ENCODE measurements around the gene DCHS2.

DNA sequence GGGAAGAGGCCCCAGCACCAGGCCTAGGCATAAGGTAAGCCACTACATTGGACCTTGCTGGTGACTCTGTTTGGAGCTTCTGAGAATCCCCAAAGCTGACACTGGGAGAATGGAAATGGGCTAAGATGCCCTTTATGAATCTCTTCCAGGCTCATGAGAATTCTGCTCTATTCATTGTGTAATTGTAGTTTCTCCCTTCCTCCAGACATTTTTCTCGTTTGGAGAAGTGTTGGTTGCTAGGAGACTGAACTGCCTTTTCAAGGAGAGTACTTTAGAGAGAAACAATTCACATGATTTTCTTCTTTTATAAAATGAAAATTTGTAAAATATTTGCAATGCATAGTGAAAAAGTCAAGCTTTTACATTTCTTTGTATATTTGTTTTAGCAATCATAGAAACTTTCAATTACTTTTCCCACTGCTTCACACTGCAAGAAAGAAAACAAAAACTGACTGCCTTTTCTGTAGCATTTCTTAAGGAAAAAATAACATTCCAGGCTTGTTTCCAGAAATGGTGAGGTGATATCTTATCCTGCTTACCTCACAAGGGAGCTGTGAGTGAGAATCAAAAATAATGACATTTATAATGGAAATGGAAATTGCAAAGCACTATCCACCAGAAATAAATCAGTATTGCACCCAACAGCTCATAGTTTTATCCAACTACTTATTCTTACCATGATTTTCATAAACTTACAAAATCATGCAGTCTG is 24.9 kb upstream of the DCHS2 start:
- TF ChIP-seq EP300 (IDR thresholded peaks at IDR 0.05), result no peak
- TF ChIP-seq CTCF (IDR thresholded peaks at IDR 0.05), result no peak
- no peak for TF ChIP-seq POLR2A (IDR thresholded peaks at IDR 0.05)

Data from tibial nerve (tissue), 4 donors.